Transverse colon (tissue), 3 donors: ENCODE data around the gene CECR2.

Source experiments
- POLR2A ChIP-seq: fragments of 450-650 bp; IDR thresholded peaks from one replicate; pipeline ENCODE4 v1.6.1; 2016; ENCODE audit warnings: antibody characterized with exemption, mild to moderate bottlenecking, moderate library complexity
- TF ChIP-seq, protein P1 (sequence below), 5 experiments: fragments of 200-600 bp in 3 of 5; fragments of 450-650 bp in 2 of 5; sonication (generic) in 3 of 5; IDR thresholded peaks; 1 replicate in 2 of 5; 2 replicates in 3 of 5; pipeline ENCODE4 v1.5.1; 2016 to 2017; ENCODE audit warnings: antibody characterized with exemption in 5 of 5, inconsistent platforms in 3 of 5, mild to moderate bottlenecking in 2 of 5, moderate library complexity in 1 of 5

DNA sequence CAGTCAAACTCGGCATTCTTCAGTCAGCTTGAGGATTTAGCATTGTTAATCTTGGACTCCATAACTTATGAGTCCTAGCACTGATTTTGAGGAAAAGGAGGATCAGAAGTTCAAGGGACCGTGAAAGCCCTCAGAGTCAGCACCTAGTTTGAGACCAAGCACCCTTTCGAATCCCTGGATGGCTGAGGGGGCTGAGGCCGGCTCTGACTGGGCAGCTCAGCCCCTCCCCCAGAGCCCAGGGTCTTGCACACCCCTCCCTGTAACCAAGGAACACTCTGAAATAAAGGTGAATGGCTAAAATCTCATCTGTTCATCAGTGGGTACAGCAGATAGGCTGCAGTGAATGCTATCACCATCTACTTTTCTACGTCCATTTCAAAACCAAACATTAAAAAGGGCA, 221.3 kb downstream of the CECR2 start:
- TF ChIP-seq, protein P1, sequence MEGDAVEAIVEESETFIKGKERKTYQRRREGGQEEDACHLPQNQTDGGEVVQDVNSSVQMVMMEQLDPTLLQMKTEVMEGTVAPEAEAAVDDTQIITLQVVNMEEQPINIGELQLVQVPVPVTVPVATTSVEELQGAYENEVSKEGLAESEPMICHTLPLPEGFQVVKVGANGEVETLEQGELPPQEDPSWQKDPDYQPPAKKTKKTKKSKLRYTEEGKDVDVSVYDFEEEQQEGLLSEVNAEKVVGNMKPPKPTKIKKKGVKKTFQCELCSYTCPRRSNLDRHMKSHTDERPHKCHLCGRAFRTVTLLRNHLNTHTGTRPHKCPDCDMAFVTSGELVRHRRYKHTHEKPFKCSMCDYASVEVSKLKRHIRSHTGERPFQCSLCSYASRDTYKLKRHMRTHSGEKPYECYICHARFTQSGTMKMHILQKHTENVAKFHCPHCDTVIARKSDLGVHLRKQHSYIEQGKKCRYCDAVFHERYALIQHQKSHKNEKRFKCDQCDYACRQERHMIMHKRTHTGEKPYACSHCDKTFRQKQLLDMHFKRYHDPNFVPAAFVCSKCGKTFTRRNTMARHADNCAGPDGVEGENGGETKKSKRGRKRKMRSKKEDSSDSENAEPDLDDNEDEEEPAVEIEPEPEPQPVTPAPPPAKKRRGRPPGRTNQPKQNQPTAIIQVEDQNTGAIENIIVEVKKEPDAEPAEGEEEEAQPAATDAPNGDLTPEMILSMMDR (IDR thresholded peaks at IDR 0.05) = no peak
- no peak for TF ChIP-seq POLR2A
